ENCODE data around the gene MAFG. TPM values are rescaled to one million over a fixed set of nuclear protein-coding genes. Genes with fewer than 3 reads are reported as not detected.

Gene MAFG
- total and polyA plus RNA-seq, 2 of the 13 experiments (the other 11 are each of a cell fraction or from before 2014, with no cell fraction given), result 14.5 to 20.0 TPM

DNA sequence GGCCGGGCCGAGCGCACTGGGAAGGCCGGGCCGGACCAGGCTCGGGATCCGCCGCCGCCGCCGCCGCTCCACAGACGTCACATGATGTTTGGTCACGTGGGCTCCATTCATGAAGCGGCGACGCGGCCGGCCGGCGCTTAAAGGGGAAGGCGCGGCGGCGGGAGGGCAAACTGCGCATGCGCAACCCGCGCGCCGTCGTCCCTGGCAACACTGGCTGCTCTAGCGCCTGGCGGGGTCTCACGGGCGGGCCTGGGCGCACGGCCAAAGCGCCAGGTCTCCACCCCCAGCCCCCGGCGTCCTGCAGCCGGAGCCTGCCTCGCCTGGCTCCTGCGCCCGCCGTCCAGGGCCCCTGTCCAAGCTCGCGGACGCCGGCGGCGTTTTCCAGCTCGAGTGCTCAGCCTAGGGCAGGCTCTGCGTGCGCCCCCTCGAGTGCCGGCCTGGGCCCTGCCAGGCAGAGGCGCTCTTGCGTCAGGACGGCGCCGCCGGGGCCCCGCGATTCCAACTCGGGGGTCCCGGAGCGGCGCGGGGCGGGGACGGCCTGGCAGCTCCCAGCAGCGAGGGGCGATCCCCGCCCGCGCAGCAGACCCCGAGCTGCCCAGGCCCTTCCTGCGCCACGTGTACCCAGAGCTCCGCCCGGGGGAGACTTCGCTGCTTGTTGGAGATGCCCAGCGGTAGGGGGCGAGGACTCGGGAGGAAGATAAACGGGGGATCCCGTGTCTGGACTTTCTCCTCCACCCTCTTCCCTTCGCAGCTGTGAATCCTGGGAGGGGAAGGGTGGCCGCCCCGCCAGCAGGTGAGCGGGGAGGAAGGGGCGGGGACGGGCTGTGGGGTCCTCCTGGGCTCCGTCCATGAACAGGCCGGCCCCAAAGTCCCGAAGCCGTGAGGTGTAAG is at the start of gene MAFG (continued):
- TF ChIP-seq ZNF292 (CRISPR knock-in tag; IDR thresholded peaks at IDR 0.05; ENCODE audit: borderline replicate concordance, low read depth) (no peak), SOX13 (IDR thresholded peaks at IDR 0.05) (no peak), SOX13 (CRISPR knock-in tag; conservative IDR thresholded peaks at IDR 0.05 in 1 of 2, IDR thresholded peaks at IDR 0.05 in 1 of 2) (peak in 1 of 2 experiments; percentile 31; a peak in 1 of 4 replicates), IKZF5 (CRISPR knock-in tag; IDR thresholded peaks at IDR 0.05) (peak; percentile 45; the same call in 1 of the 2 replicates), ZNF329 (CRISPR knock-in tag; IDR thresholded peaks at IDR 0.05; ENCODE audit: low read depth) (0 out of 2 replicates have a peak, but pooled peaks have one; percentile 68), SMAD1 (CRISPR knock-in tag; IDR thresholded peaks at IDR 0.05; ENCODE audit: borderline replicate concordance, low read depth) (no peak; the same call in 1 of the 2 replicates), CCDC6 (CRISPR knock-in tag; IDR thresholded peaks at IDR 0.05) (peak; percentile 92; the same call in 1 of the 2 replicates), ZNF790 (CRISPR knock-in tag; IDR thresholded peaks at IDR 0.05; ENCODE audit: borderline replicate concordance) (no peak), CREB1 (IDR thresholded peaks at IDR 0.05) (peak; percentile 83), CREB1 (CRISPR knock-in tag; IDR thresholded peaks at IDR 0.05) (no peak), SIN3A (IDR thresholded peaks at IDR 0.05; ENCODE audit: borderline replicate concordance, low read depth, low read length) (peak; percentile 57), ZNF264 (CRISPR knock-in tag; IDR thresholded peaks at IDR 0.05) (no peak), SOX5 (CRISPR knock-in tag; IDR thresholded peaks at IDR 0.05; ENCODE audit: borderline replicate concordance) (no peak), CHD2 (IDR thresholded peaks at IDR 0.05; ENCODE audit: low read depth, low read length) (no peak), HNF4G (IDR thresholded peaks at IDR 0.05; ENCODE audit: borderline replicate concordance, low read depth, low read length) (peak; percentile 56; the same call in 1 of the 2 replicates), HNF4G (CRISPR knock-in tag; IDR thresholded peaks at IDR 0.05; ENCODE audit: borderline replicate concordance, low read depth) (peak; percentile 61; the same call in 1 of the 2 replicates), KLF9 (CRISPR knock-in tag; IDR thresholded peaks at IDR 0.05; ENCODE audit: low read depth) (0 out of 2 replicates have a peak, but pooled peaks have one; percentile 36), PATZ1 (CRISPR knock-in tag; IDR thresholded peaks at IDR 0.05) (peak; percentile 88), SP4 (CRISPR knock-in tag; IDR thresholded peaks at IDR 0.05) (0 out of 2 replicates have a peak, but pooled peaks have one; percentile 66), ZNF709 (CRISPR knock-in tag; IDR thresholded peaks at IDR 0.05) (peak; percentile 59; the same call in 1 of the 2 replicates), MAFF (IDR thresholded peaks at IDR 0.05; ENCODE audit: low read depth, low read length) (no peak), ZNF883 (CRISPR knock-in tag; IDR thresholded peaks at IDR 0.05; ENCODE audit: not compliant biosample characterization) (peak; percentile 90), SRSF4 (IDR thresholded peaks at IDR 0.05; ENCODE audit: low read depth, low read length, poor library complexity, severe bottlenecking) (no peak), ZNF572 (CRISPR knock-in tag; IDR thresholded peaks at IDR 0.05) (0 out of 2 replicates have a peak, but pooled peaks have one; percentile 48), PAWR (CRISPR knock-in tag; IDR thresholded peaks at IDR 0.05; ENCODE audit: borderline replicate concordance) (no peak), ZNF121 (CRISPR knock-in tag; IDR thresholded peaks at IDR 0.05) (no peak), ZMYM3 (CRISPR knock-in tag; IDR thresholded peaks at IDR 0.05) (no peak), ZNF761 (CRISPR knock-in tag; conservative IDR thresholded peaks at IDR 0.05) (peak; percentile 78)

Data from HepG2 (cell line).